IPS-18c (cell line): ENCODE data around the gene CLEC16A.
"Not testable (repeated sequence)": the region's sequence is repeated elsewhere in the genome, so short reads cannot be mapped to it uniquely, and the experiment has no call there.

Experiments
- H3K4me3 ChIP-seq: 2 replicates; pipeline ENCODE4 v1.7.0; 2013; ENCODE audit warnings: low read depth, mild to moderate bottlenecking, low read length, moderate library complexity; ENCODE audit not compliant: insufficient read depth
- H3K9me3 ChIP-seq: one replicate; pipeline ENCODE4 v1.6.1; 2013; ENCODE audit warnings: mild to moderate bottlenecking, low read length, moderate library complexity; ENCODE audit not compliant: control insufficient read depth, insufficient read depth

The CLEC16A gene

GRCh38 chr16:10949424-10949970 lies 5.1 kb downstream of the CLEC16A start:
- no peak overlapping the region for H3K4me3 ChIP-seq
- H3K9me3 ChIP-seq, result no peaks in the 10 kb centered on the region

GRCh38 chr16:10950393-10950792 lies 6.0 kb downstream of the CLEC16A start:
- no peak overlapping the region for H3K4me3 ChIP-seq

DNA sequence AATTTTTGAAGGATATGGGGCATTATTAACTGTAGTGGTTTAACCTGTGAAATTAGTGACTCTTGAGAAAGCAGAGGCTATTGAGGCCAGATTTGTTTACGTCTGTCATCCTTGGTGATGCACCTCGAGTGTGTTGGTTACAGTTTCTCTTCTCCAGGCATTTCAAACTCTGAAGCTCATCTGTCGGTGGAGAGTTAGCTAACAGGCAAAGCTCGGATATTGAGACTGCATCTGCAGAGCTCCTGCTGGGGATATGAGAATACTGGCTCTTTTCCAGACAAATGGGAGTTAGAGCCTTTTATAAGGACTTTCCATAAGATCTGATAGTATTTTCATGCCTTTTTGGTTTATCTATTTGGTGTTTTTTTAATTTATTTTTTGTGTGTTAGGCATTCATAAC lies 6.7 kb downstream of the CLEC16A start:
- Histone ChIP-seq H3K4me3 (no peak overlapping the region), H3K9me3 (no peaks in the 10 kb centered on the region)

More at GRCh38 chr16:10950393-10950792, 6.0 kb downstream of the CLEC16A start:
- H3K9me3 ChIP-seq, result no peaks in the 10 kb centered on the region

- no peak overlapping the region for H3K4me3 ChIP-seq
- no peaks in the 10 kb centered on the region for H3K9me3 ChIP-seq
These were observed 10.5 kb downstream of the CLEC16A start for GRCh38 chr16:10954903-10955302.

- Histone ChIP-seq H3K4me3 (no peak overlapping the region), H3K9me3 (no peaks in the 10 kb centered on the region)
These were observed 13.6 kb downstream of the CLEC16A start for GRCh38 chr16:10957771-10958482.

GRCh38 chr16:10959161-10959560 lies 14.8 kb downstream of the CLEC16A start:
- H3K4me3 ChIP-seq, result no peak overlapping the region
- no peaks in the 10 kb centered on the region for H3K9me3 ChIP-seq

- Histone ChIP-seq H3K4me3 (no peak overlapping the region), H3K9me3 (no peaks in the 10 kb centered on the region)
These were observed 16.9 kb downstream of the CLEC16A start for GRCh38 chr16:10961231-10961630.

GRCh38 chr16:10964039-10964890 lies 19.9 kb downstream of the CLEC16A start:
- H3K4me3 ChIP-seq, result no peak overlapping the region
- H3K9me3 ChIP-seq, result no peaks in the 10 kb centered on the region

DNA sequence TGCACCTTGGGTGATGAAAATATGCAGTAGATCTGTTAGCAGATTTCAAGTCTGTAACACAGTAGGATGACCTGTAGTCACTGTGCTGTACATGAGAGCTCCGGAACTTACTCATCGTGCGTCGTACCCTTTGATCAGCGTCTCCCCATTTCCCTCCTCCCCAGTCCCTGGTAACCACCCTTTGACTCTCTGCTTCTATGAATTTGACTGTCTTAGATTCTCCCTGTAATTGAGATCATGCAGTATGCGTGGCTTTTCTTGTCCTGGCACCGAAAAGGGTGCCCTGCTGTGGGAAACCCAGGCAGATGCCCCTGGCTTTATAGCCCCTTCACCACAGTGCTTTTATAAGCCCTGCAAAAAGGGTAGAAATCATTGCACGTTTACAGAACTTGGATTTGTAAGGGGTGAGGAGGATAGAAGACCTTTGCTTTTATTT lies 20.5 kb downstream of the CLEC16A start:
- Histone ChIP-seq H3K4me3 (no peak overlapping the region), H3K9me3 (no peaks in the 10 kb centered on the region)

DNA sequence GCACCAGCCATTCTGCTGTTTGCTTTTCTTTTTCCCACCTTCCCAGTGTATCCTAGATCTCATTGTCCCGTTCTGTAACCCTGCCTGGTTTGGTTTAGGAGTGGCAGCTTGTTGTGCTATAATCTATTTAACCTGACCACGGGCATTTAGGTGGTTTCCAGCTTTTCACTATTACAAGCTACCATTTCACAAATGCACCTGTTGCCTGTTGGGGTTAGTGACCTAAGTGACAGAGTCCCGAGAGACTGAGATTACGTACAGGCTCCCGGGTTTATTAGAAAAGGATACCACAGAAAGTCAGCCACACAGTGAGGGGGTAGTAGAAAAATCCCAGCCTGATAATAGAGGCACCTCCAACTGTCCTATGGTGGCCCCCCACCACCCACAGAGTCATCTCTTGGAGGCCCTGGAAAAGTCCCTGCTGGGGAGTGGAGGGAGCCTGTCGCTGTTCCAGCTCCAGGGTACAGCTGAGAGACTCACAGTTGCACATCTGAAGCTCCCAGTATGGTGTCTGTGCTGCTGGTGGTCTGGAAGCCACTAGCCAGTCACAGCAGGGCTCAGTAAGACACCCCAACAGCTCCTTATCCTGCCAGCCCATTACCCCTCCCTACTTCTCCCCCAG lies 21.2 kb downstream of the CLEC16A start:
- Histone ChIP-seq H3K4me3 (no peak overlapping the region), H3K9me3 (no peaks in the 10 kb centered on the region)

- no peaks in the 10 kb centered on the region for H3K9me3 ChIP-seq
- no peak overlapping the region for H3K4me3 ChIP-seq
These were observed 21.8 kb downstream of the CLEC16A start for GRCh38 chr16:10966129-10966528.

DNA sequence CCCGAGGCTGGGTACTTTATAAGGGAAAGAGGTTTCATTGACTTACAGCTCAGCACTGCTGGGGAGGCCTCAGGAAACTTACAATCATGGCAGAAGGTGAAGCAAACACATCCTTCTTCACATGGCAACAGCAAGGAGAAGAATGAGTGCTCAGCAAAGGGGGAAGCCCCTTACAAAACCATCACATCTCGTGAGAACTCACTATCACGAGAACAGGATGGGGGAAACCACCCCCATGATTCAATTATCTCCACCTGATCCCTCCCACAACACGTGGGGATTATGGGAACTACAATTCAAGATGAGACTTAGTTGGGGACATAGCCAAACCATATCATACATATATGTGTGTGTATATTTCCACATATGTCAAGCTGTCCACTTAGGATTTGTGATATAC lies 22.2 kb downstream of the CLEC16A start:
- not testable (repeated sequence) for H3K9me3 ChIP-seq, H3K4me3 ChIP-seq

GRCh38 chr16:10967986-10968385 lies 23.6 kb downstream of the CLEC16A start:
- H3K9me3 ChIP-seq, result no peaks in the 10 kb centered on the region
- no peak overlapping the region for H3K4me3 ChIP-seq

GRCh38 chr16:10968498-10968897 lies 24.1 kb downstream of the CLEC16A start:
- Histone ChIP-seq H3K4me3 (no peak overlapping the region), H3K9me3 (no peaks in the 10 kb centered on the region)

- Histone ChIP-seq H3K4me3 (no peak overlapping the region), H3K9me3 (no peaks in the 10 kb centered on the region)
These were observed 25.3 kb downstream of the CLEC16A start for GRCh38 chr16:10969615-10970014.

DNA sequence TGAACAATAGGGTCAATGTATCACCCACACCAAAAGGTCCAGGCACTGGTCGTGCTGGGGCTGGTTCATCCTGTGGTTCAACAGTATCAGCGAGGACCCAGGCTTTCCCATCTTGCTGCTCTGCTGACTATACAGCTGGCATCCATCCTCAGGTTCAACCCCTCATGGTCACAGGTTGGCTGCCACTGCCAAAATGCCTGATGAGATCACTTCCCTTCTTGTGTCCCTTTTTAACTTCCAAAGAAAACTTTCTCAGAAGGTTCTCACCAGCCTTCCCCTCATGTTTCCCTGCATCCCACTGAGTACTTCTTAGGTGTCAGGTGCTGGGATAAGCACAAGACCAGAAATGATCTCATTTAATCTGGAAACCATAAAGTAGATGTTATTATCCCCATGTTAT lies 25.7 kb downstream of the CLEC16A start:
- no peak overlapping the region for H3K4me3 ChIP-seq
- no peaks in the 10 kb centered on the region for H3K9me3 ChIP-seq

DNA sequence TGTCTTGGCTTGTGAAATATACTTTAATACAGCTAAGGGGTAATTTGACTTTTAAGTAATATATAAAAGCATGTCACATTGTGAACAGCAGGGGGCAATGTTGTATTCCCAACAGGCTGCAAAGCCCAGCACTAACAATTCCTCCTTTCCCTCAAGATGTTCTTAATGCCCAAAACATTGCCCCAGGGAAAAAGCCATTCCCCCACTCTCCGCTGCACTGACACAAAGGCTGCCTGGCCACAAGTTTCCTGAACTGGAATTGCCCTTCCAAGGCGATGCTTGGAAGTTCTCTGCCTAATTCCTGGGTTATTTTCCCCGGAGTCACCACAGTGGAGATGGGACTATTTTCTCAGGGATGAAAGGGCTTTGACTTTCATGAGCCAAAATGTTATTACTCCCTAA lies 27.2 kb downstream of the CLEC16A start:
- H3K4me3 ChIP-seq, result no peak overlapping the region

More for the DNA sequence above, 27.2 kb downstream of the CLEC16A start:
- no peaks in the 10 kb centered on the region for H3K9me3 ChIP-seq
